Measurements from ENCODE around the gene PRM1.

GRCh38 chr16:11327277-11328171 lies 46.4 kb upstream of the PRM1 start:
- no peak for TF ChIP-seq EZH2 (IDR thresholded peaks at IDR 0.05; ENCODE audit: borderline replicate concordance)
- TF ChIP-seq CTCF (IDR thresholded peaks at IDR 0.05; ENCODE audit: poor library complexity): no peak
- no peak for TF ChIP-seq EZH2phosphoT487 (IDR thresholded peaks at IDR 0.05; ENCODE audit: low read depth, severe bottlenecking, unreplicated experiment)

All from hepatocyte (in vitro differentiated cells).